PC-3 (cell line): ENCODE data around the gene RPL19. TPM values are rescaled to one million over a fixed set of nuclear protein-coding genes. Genes with fewer than 3 reads are reported as not detected.

Experiments
- ATAC-seq: fragments of 200-7000 bp; cut with Tn5 transposase; 2 replicates; pipeline ENCODE4 v1.9.1; 2020; ENCODE audit warnings: mild to moderate bottlenecking, moderate library complexity
- BruUV-seq: library from RNA; stranded (reverse); fragments of 400-500 nt; replicated peaks from 2 replicates; lab custom pipeline; 2021; lab: Mats Ljungman, UMichigan
- CTCF ChIA-PET: fragments of 300-600 bp; sonication (Branson Sonifier 250); formaldehyde crosslinking; loops from one replicate; lab custom pipeline; 2022; ENCODE audit warnings: antibody characterized with exemption; lab: Charles Lee
- POLR2A ChIA-PET: fragments of 300-600 bp; sonication (Branson Sonifier 250); formaldehyde crosslinking; loops from one replicate; lab custom pipeline; 2022; ENCODE audit warnings: antibody characterized with exemption; ENCODE audit not compliant: unreplicated experiment; lab: Charles Lee
- DNase-seq: peaks from one replicate; pipeline ENCODE4 v3.0.0-alpha.2; 2015
- H2AFZ ChIP-seq: fragments of 300-600 bp; sonication (generic); 2 replicates; pipeline ENCODE4 v1.6.0; 2016; ENCODE audit warnings: antibody characterized with exemption, low read length
- H3F3A ChIP-seq: fragments of 300-600 bp; sonication (generic); one replicate; pipeline ENCODE4 v1.6.0; 2017; ENCODE audit warnings: antibody characterized with exemption, low read length, control low read depth, mild to moderate bottlenecking; ENCODE audit not compliant: unreplicated experiment
- H3K27ac ChIP-seq: fragments of 300-600 bp; sonication (generic); 2 replicates; pipeline ENCODE4 v1.5.1; 2016; ENCODE audit warnings: mild to moderate bottlenecking, low read length
- H3K27me3 ChIP-seq: fragments of 300-600 bp; sonication (generic); 2 replicates; pipeline ENCODE4 v1.6.1; 2016; ENCODE audit warnings: low read length, mixed read lengths
- H3K36me3 ChIP-seq: fragments of 300-600 bp; sonication (generic); 2 replicates; pipeline ENCODE4 v1.6.1; 2016; ENCODE audit warnings: low read depth, mixed run types, low read length, mixed read lengths
- H3K4me1 ChIP-seq: fragments of 300-600 bp; sonication (generic); 2 replicates; pipeline ENCODE4 v1.5.1; 2016; ENCODE audit warnings: low read length; ENCODE audit not compliant: insufficient read depth
- H3K4me2 ChIP-seq: fragments of 300-600 bp; sonication (generic); 2 replicates; pipeline ENCODE4 v1.6.0; 2016; ENCODE audit warnings: low read length
- H3K4me3 ChIP-seq: fragments of 300-600 bp; sonication (generic); 2 replicates; pipeline ENCODE4 v1.5.1; 2016; ENCODE audit warnings: mild to moderate bottlenecking, low read length, mixed read lengths
- H3K79me2 ChIP-seq: fragments of 300-600 bp; sonication (generic); 2 replicates; pipeline ENCODE4 v1.6.1; 2017; ENCODE audit warnings: low read length, mixed read lengths
- H3K9ac ChIP-seq: fragments of 300-600 bp; sonication (generic); 2 replicates; pipeline ENCODE4 v1.6.0; 2016; ENCODE audit warnings: mild to moderate bottlenecking, low read length
- H3K9me2 ChIP-seq: fragments of 300-600 bp; sonication (generic); replicated peaks from 2 replicates; pipeline ENCODE4 v1.6.1; 2016; ENCODE audit warnings: mixed run types, low read length, mixed read lengths
- H3K9me3 ChIP-seq: fragments of 300-600 bp; sonication (generic); 2 replicates; pipeline ENCODE4 v1.6.1; 2016; ENCODE audit warnings: low read length, mixed read lengths
- H4K20me1 ChIP-seq: fragments of 300-600 bp; sonication (generic); 2 replicates; pipeline ENCODE4 v1.6.1; 2016; ENCODE audit warnings: low read length, mixed read lengths
- CTCF ChIP-seq: fragments of 300-600 bp; sonication (generic); conservative IDR thresholded peaks from 2 replicates; pipeline ENCODE4 v1.5.1; 2017; ENCODE audit warnings: antibody characterized with exemption, low read depth, mild to moderate bottlenecking, low read length
- EZH2 ChIP-seq: fragments of 300-600 bp; sonication (generic); IDR thresholded peaks from one replicate; pipeline ENCODE4 v1.6.1; 2017; ENCODE audit warnings: antibody characterized with exemption, mild to moderate bottlenecking, low read length; ENCODE audit not compliant: unreplicated experiment
- EZH2phosphoT487 ChIP-seq: fragments of 300-600 bp; sonication (generic); IDR thresholded peaks from 2 replicates; pipeline ENCODE4 v1.6.1; 2018; ENCODE audit warnings: mild to moderate bottlenecking, antibody characterized with exemption, low read length, borderline replicate concordance
- intact Hi-C: fragments of 100-400 bp; cut with micrococcal nuclease; formaldehyde crosslinking; loops from 2 replicates; pipeline ENCODE4 v1.9.0; 2023
- total RNA-seq: library from RNA; depleted of rRNA; stranded (reverse); fragments of >200 nt; gene quantifications from 2 replicates; pipeline ENCODE4 v1.2.3, GENCODE V29; 2014

Gene RPL19
- total RNA-seq, 1 experiment from 2014 or later, result 2,509 TPM

DNA sequence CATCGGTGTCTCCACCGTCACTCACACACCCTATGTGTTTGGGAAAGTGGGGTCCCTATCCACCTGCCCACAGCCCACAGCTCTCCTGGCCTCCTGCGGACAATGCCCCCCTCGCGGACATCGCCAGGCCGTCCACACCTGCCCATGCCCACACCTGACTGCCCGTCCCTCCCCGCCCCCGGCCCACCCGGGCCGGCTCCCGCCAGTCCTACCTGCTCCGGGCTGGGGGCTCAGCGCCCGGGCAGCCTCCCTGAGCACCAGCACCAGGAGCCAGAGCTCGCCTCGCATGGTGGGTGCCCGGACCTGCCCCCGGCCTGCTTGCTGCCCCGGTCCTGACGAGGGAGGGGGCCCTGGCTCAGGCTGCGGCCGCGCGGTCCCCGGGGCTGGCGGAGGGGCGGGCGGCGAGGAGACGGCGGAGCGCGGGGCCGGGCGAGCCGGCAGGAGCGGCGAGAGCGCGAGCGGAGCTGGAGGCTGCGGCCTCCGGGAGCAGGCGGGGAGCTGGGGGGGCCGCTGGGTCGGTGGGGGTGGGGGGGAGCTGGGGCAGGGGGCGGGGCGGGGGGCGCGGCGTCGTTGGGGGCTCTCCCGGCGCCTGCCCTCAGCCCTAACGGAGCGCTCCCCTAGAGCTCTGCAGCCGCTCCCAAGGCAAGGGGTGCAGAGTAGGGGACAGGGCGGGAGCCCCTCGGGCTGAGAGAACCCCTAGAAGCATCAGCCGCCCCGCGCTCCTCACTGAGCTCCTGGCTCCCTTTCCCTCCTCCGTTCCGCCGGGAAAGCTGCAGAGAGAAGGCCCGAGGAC lies 48.7 kb upstream of the RPL19 start, which contains the start of gene PLXDC1:
Gene PLXDC1 (minus strand): TSS at position 488 of the 793 bp plus-strand sequence. CDS start 200 bp downstream, at position 288.
- H3K27ac ChIP-seq, result no peak within 1 kb of the TSS
- H3K9me2 ChIP-seq, result no peaks in the 10 kb centered on the region
- H3K4me1 ChIP-seq, result peaks cover 7% of the 10 kb centered on the region
- H4K20me1 ChIP-seq, result no peaks in the 10 kb centered on the region
- DNase-seq (no peak), ATAC-seq (no peak)
- peak within 1 kb of the TSS; percentile 95 for H2AFZ ChIP-seq
- no peaks in the 10 kb centered on the region for H3K9me3 ChIP-seq
- H3K4me3 ChIP-seq, result peak within 1 kb of the TSS; percentile 90
- H3K4me2 ChIP-seq, result peak within 1 kb of the TSS; percentile 97
- POLR2A ChIA-PET, result no interaction called here
- H3K27me3 ChIP-seq, result peaks cover 6% of the 10 kb centered on the region; the same call in 1 of the 2 replicates
- TF ChIP-seq EZH2phosphoT487, result no peak
- no peak for TF ChIP-seq CTCF
- TF ChIP-seq EZH2, result no peak
- no peaks in the 10 kb centered on the region for H3F3A ChIP-seq
- no TSS peak for BruUV-seq
- no peaks in the 10 kb centered on the region for H3K36me3 ChIP-seq
- intact Hi-C loops, result no loop called here
- CTCF ChIA-PET, result interaction anchor here (0.6 to 0.7 kb wide), 2 partner anchors 80 to 466 kb away, joined by 5 to 6 read pairs; no protein-coding TSS in a partner anchor
- H3K9ac ChIP-seq, result no peak within 1 kb of the TSS; the same call in 1 of the 2 replicates
- no peaks in the 10 kb centered on the region for H3K79me2 ChIP-seq

- ATAC-seq, result peak; percentile 2; the same call in 1 of the 2 replicates
- intact Hi-C loops, result no loop called here
- no peak overlapping the region; the same call in 1 of the 2 replicates for H3K9ac ChIP-seq
- peak overlapping the region; percentile 95 for H2AFZ ChIP-seq
- no peak for DNase-seq
- H3K4me3 ChIP-seq, result peak overlapping the region; percentile 90
- no peak overlapping the region for H3K27ac ChIP-seq
- H3K4me2 ChIP-seq, result peak overlapping the region; percentile 97
- no peaks in the 10 kb centered on the region for H3K9me2 ChIP-seq
- BruUV-seq, result no TSS peak
- H3K4me1 ChIP-seq, result peaks cover 7% of the 10 kb centered on the region
- no peaks in the 10 kb centered on the region for H3K9me3 ChIP-seq
- H3K36me3 ChIP-seq, result no peaks in the 10 kb centered on the region
- TF ChIP-seq EZH2phosphoT487 (no peak), CTCF (no peak), EZH2 (no peak)
- no peaks in the 10 kb centered on the region for H4K20me1 ChIP-seq
- POLR2A ChIA-PET, result interaction anchor here (0.9 to 1.0 kb wide), 2 partner anchors 169 to 281 kb away, joined by 3 to 13 read pairs; no protein-coding TSS in a partner anchor
- CTCF ChIA-PET, result interaction anchor here (0.7 to 2.9 kb wide), 2 partner anchors 169 to 281 kb away, joined by 3 to 56 read pairs; no protein-coding TSS in a partner anchor
- H3K79me2 ChIP-seq, result no peaks in the 10 kb centered on the region
- H3K27me3 ChIP-seq, result peaks cover 6% of the 10 kb centered on the region; the same call in 1 of the 2 replicates
- H3F3A ChIP-seq, result no peaks in the 10 kb centered on the region
Observed at GRCh38 chr17:39151943-39152818, 47.9 kb upstream of the RPL19 start.
